Measurements from ENCODE around the gene TRAF1.
"Not testable (repeated sequence)": the region's sequence is repeated elsewhere in the genome, so short reads cannot be mapped to it uniquely, and the experiment has no call there.

TRAF1 gene

GRCh38 chr9:120926397-120926928 lies at the start of gene TRAF1:
TSS of gene TRAF1 (minus strand) at chr9:120926796. CDS start at chr9:120926075, 721 bp downstream.
- DNase-seq: peak; percentile 30

GRCh38 chr9:120974921-120975320 lies 48.3 kb upstream of the TRAF1 start:
- no peak for DNase-seq

- no peak for DNase-seq
Measured at GRCh38 chr9:120974181-120974580, 47.6 kb upstream of the TRAF1 start.

GRCh38 chr9:120971938-120972337 lies 45.3 kb upstream of the TRAF1 start:
- no peak for DNase-seq

GRCh38 chr9:120971471-120971870 lies 44.9 kb upstream of the TRAF1 start:
- not testable (repeated sequence) for DNase-seq

GRCh38 chr9:120970244-120970643 lies 43.6 kb upstream of the TRAF1 start:
- DNase-seq: no peak

- DNase-seq: no peak
Measured at GRCh38 chr9:120966013-120966369, 39.4 kb upstream of the TRAF1 start.

GRCh38 chr9:120965344-120966012 lies 38.9 kb upstream of the TRAF1 start:
- no peak for DNase-seq

- DNase-seq: no peak
Measured at GRCh38 chr9:120961936-120962335, 35.3 kb upstream of the TRAF1 start.

GRCh38 chr9:120960001-120960400 lies 33.4 kb upstream of the TRAF1 start:
- DNase-seq: no peak

- no peak for DNase-seq
Measured at GRCh38 chr9:120956862-120957261, 30.3 kb upstream of the TRAF1 start.

- no peak for DNase-seq
Measured at GRCh38 chr9:120951960-120952618, 25.5 kb upstream of the TRAF1 start.

GRCh38 chr9:120950421-120951388 lies 24.1 kb upstream of the TRAF1 start:
- no peak for DNase-seq

GRCh38 chr9:120949290-120949689 lies 22.7 kb upstream of the TRAF1 start:
- DNase-seq: no peak

GRCh38 chr9:120948824-120949223 lies 22.2 kb upstream of the TRAF1 start:
- DNase-seq: no peak

- no peak for DNase-seq
Measured at GRCh38 chr9:120947222-120947621, 20.6 kb upstream of the TRAF1 start.

GRCh38 chr9:120946259-120946658 lies 19.7 kb upstream of the TRAF1 start:
- peak; percentile 54 for DNase-seq

- no peak for DNase-seq
Measured at GRCh38 chr9:120944948-120945347, 18.4 kb upstream of the TRAF1 start.

- DNase-seq: no peak
Measured at GRCh38 chr9:120944434-120944843, 17.8 kb upstream of the TRAF1 start.

- no peak for DNase-seq
Measured at GRCh38 chr9:120942186-120943001, 15.8 kb upstream of the TRAF1 start.

GRCh38 chr9:120941046-120941770 lies 14.6 kb upstream of the TRAF1 start:
- DNase-seq: peak; percentile 28

GRCh38 chr9:120940573-120940972 lies 14.0 kb upstream of the TRAF1 start:
- DNase-seq: no peak

All from EL (cell line).